DOHH2 (cell line): ENCODE results near the gene SIK3.

Source experiments
- H3F3A ChIP-seq: fragments of 200-600 bp; sonication (generic), shearing (Covaris generic); 2 replicates; pipeline ENCODE4 v1.6.0; 2016; ENCODE audit warnings: antibody characterized with exemption, mild to moderate bottlenecking; ENCODE audit not compliant: control insufficient read depth, insufficient read depth
- H3K27ac ChIP-seq: fragments of 200-600 bp; sonication (generic); 2 replicates; pipeline ENCODE4 v1.5.1; 2014; ENCODE audit warnings: low read depth, mild to moderate bottlenecking, low read length, moderate library complexity
- H3K27me3 ChIP-seq: fragments of 200-600 bp; sonication (generic); 2 replicates; pipeline ENCODE4 v1.6.1; 2014; ENCODE audit warnings: mild to moderate bottlenecking, low read length, mixed read lengths; ENCODE audit not compliant: control insufficient read depth
- H3K36me3 ChIP-seq: fragments of 200-600 bp; sonication (generic); 2 replicates; pipeline ENCODE4 v1.6.1; 2014; ENCODE audit warnings: mild to moderate bottlenecking, low read length, moderate library complexity, mixed read lengths; ENCODE audit not compliant: control insufficient read depth
- H3K4me1 ChIP-seq: fragments of 200-600 bp; sonication (generic); 2 replicates; pipeline ENCODE4 v1.6.1; 2014; ENCODE audit warnings: mild to moderate bottlenecking, low read length, mixed read lengths; ENCODE audit not compliant: control insufficient read depth
- H3K4me2 ChIP-seq: fragments of 200-600 bp; sonication (generic); 2 replicates; pipeline ENCODE4 v1.6.0; 2014; ENCODE audit warnings: mild to moderate bottlenecking, low read length, moderate library complexity
- H3K4me3 ChIP-seq: fragments of 200-600 bp; sonication (generic); 2 replicates; pipeline ENCODE4 v1.5.1; 2014; ENCODE audit warnings: mild to moderate bottlenecking, low read length, mixed read lengths
- H3K79me2 ChIP-seq: fragments of 200-600 bp; sonication (generic); 2 replicates; pipeline ENCODE4 v1.6.1; 2014; ENCODE audit warnings: mild to moderate bottlenecking, low read length, mixed read lengths; ENCODE audit not compliant: control insufficient read depth
- H3K9me2 ChIP-seq: fragments of 200-600 bp; sonication (generic); replicated peaks from 2 replicates; pipeline ENCODE4 v1.6.1; 2014; ENCODE audit warnings: mild to moderate bottlenecking, low read length, mixed read lengths; ENCODE audit not compliant: control insufficient read depth
- H3K9me3 ChIP-seq: fragments of 200-600 bp; sonication (generic); 2 replicates; pipeline ENCODE4 v1.6.1; 2014; ENCODE audit warnings: antibody characterized with exemption, low read length, mixed read lengths; ENCODE audit not compliant: control insufficient read depth, insufficient read depth
- H4K20me1 ChIP-seq: fragments of 200-600 bp; sonication (generic); 2 replicates; pipeline ENCODE4 v1.6.0; 2014; ENCODE audit warnings: low read depth, mild to moderate bottlenecking, antibody characterized with exemption, low read length, moderate library complexity; ENCODE audit not compliant: control insufficient read depth, insufficient read depth
- EZH2phosphoT487 ChIP-seq: fragments of 200-600 bp; sonication (generic); IDR thresholded peaks from 2 replicates; pipeline ENCODE4 v1.6.1; 2017; ENCODE audit warnings: borderline replicate concordance, mild to moderate bottlenecking, antibody characterized with exemption, low read length, moderate library complexity, mixed read lengths
- TF ChIP-seq, protein P1 (sequence below): fragments of 200-600 bp; sonication (generic); IDR thresholded peaks from one replicate; pipeline ENCODE4 v1.5.1; 2014; ENCODE audit warnings: antibody characterized with exemption, mild to moderate bottlenecking, low read depth, low read length; ENCODE audit not compliant: poor library complexity, severe bottlenecking

SIK3 gene

DNA sequence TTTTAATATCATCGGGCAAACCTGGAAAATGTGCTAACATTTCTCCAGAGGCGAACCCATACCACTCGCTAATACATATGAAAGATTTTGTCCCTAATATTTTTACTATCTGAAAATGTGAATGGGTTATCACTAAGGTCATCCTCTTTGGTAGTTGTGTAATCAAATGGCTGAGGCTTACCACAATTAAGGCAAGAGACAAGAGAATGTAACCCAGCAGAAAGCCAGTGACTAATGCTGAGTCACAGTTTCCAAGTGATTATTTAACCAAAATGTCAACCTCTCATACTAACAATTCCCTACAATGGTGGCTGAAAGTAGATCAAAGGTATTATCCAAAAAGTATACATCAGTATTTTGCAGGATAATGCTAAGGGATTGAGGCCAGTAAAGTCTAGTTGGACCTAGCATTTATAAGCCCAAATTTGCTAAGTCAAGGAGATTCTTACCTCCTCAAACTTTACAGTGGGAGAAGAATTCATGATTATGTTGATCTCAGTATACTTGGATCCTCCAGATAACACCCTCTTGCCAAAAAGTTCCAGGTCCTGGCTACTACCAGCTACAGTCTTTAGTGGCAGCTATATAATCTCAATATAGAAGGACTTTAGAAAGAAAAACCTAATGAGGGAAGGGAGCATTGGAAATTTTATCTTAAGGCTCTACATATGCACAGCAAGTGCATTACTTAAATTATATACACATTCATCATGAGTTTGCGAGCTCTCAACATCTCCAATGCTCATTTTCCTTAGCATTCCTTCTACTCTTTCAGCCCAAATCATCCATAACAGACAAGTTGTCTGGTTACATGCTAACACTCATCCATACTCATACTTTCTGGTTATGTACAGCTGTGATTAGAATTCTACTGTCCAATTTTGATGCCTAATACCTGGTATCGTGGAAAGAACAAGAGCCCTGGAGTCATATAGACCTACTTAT lies 25.4 kb downstream of the SIK3 start:
- Histone ChIP-seq H3K4me1 (peaks cover 25% of the 10 kb centered on the region), H3K36me3 (no peaks in the 10 kb centered on the region; the same call in 1 of the 2 replicates), H3K9me2 (no peaks in the 10 kb centered on the region), H3K4me3 (no peak overlapping the region), H3K79me2 (peaks cover 84% of the 10 kb centered on the region), H3K27me3 (no peaks in the 10 kb centered on the region), H3F3A (no peaks in the 10 kb centered on the region), H3K4me2 (no peak overlapping the region), H3K27ac (no peak overlapping the region), H3K9me3 (no peaks in the 10 kb centered on the region), H4K20me1 (peaks cover 13% of the 10 kb centered on the region)
- no peak for TF ChIP-seq EZH2phosphoT487
- TF ChIP-seq, protein P1, sequence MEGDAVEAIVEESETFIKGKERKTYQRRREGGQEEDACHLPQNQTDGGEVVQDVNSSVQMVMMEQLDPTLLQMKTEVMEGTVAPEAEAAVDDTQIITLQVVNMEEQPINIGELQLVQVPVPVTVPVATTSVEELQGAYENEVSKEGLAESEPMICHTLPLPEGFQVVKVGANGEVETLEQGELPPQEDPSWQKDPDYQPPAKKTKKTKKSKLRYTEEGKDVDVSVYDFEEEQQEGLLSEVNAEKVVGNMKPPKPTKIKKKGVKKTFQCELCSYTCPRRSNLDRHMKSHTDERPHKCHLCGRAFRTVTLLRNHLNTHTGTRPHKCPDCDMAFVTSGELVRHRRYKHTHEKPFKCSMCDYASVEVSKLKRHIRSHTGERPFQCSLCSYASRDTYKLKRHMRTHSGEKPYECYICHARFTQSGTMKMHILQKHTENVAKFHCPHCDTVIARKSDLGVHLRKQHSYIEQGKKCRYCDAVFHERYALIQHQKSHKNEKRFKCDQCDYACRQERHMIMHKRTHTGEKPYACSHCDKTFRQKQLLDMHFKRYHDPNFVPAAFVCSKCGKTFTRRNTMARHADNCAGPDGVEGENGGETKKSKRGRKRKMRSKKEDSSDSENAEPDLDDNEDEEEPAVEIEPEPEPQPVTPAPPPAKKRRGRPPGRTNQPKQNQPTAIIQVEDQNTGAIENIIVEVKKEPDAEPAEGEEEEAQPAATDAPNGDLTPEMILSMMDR: no peak

DNA sequence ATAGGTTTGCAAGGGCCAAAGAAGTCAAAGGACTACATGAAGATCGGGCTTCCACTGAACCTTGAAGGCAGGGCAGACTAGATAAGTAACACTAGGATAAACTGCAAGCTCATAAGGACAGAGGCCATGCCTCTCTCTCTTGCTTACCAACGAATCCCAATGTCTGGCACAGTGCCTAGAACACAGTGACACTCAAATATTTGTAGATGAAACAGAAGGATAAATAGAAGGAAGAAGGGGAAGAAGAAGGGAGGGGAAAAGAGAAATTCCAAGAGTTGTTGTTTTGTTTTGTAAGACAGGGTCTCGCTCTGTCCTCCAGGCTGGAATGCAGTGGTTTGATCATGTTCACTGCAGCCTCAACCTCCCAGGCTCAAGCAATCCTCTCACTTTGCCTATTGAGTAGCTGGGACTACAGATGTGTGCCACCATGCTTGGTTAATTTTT lies 26.9 kb downstream of the SIK3 start:
- TF ChIP-seq, protein P1: no peak
- TF ChIP-seq EZH2phosphoT487: no peak
- Histone ChIP-seq H3K4me3 (no peak overlapping the region), H4K20me1 (peaks cover 5% of the 10 kb centered on the region; the same call in 1 of the 2 replicates), H3K9me3 (no peaks in the 10 kb centered on the region), H3K4me1 (peaks cover 12% of the 10 kb centered on the region), H3K4me2 (no peak overlapping the region), H3K9me2 (no peaks in the 10 kb centered on the region), H3K36me3 (no peaks in the 10 kb centered on the region), H3K27ac (no peak overlapping the region), H3K79me2 (peaks cover 81% of the 10 kb centered on the region), H3F3A (no peaks in the 10 kb centered on the region), H3K27me3 (no peaks in the 10 kb centered on the region)

DNA sequence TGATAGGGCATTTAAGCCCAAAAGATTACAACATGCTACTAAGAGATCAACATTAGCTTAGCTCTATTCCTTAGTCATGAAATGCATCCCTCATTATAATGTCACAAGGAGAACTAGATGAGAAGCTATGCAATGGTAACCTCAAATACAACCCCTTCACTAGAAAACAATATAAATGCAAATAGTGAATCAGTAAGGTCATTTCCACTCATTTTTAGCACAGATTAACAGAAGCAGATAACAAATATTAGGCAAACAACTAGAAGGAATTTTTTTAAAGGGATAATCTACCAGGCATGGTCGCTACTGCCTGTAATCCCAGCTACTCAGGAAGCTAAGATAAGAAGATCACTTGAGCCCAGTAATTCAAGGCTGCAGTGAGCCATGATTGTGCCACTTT lies 28.2 kb downstream of the SIK3 start:
- peaks cover 3% of the 10 kb centered on the region; the same call in 1 of the 2 replicates for H4K20me1 ChIP-seq
- H3K4me1 ChIP-seq: peaks cover 9% of the 10 kb centered on the region
- no peaks in the 10 kb centered on the region for H3K36me3 ChIP-seq
- H3K4me2 ChIP-seq: no peak overlapping the region
- H3K79me2 ChIP-seq: peaks cover 81% of the 10 kb centered on the region
- no peak overlapping the region for H3K27ac ChIP-seq
- TF ChIP-seq, protein P1: no peak
- no peak for TF ChIP-seq EZH2phosphoT487
- no peaks in the 10 kb centered on the region for H3K27me3 ChIP-seq
- H3K4me3 ChIP-seq: no peak overlapping the region
- H3K9me3 ChIP-seq: no peaks in the 10 kb centered on the region
- H3F3A ChIP-seq: no peaks in the 10 kb centered on the region
- no peaks in the 10 kb centered on the region for H3K9me2 ChIP-seq
